OCI-LY3 (cell line): ENCODE measurements around the gene SLC35E3.

Source experiments
- CTCF ChIP-seq: fragments of 200-600, 300-600 bp; sonication (generic); IDR thresholded peaks from 2 replicates; pipeline ENCODE4 v1.5.1; 2014; ENCODE audit warnings: antibody characterized with exemption, low read length, low read depth
- EZH2phosphoT487 ChIP-seq: fragments of 200-600 bp; shearing (Covaris generic); IDR thresholded peaks from 2 replicates; pipeline ENCODE4 v1.6.1; 2018; ENCODE audit warnings: antibody characterized with exemption, mixed run types, low read depth

GRCh38 chr12:68766646-68767045 is 20.7 kb downstream of the SLC35E3 start:
- no peak for TF ChIP-seq CTCF
- TF ChIP-seq EZH2phosphoT487: no peak
